HG03354 (cell line): Measurements from ENCODE around the gene SLC12A8.

ENCODE experiments used
- ATAC-seq: cut with Tn5 transposase; IDR thresholded peaks from one replicate; pipeline ENCODE4 v1.9.1; 2021; ENCODE audit warnings: mild to moderate bottlenecking; ENCODE audit not compliant: unreplicated experiment, poor library complexity, severe bottlenecking

The SLC12A8 gene

GRCh38 chr3:125045965-125046364 is 166.6 kb downstream of the SLC12A8 start:
- ATAC-seq, result no peak

GRCh38 chr3:125045194-125045593 is 167.4 kb downstream of the SLC12A8 start:
- no peak for ATAC-seq

- no peak for ATAC-seq
These were observed 168.9 kb downstream of the SLC12A8 start for GRCh38 chr3:125043599-125044151.

- no peak for ATAC-seq
These were observed 169.7 kb downstream of the SLC12A8 start for GRCh38 chr3:125042725-125043406.

- no peak for ATAC-seq
These were observed 173.1 kb downstream of the SLC12A8 start for GRCh38 chr3:125039131-125040100.

- ATAC-seq, result no peak
These were observed 174.9 kb downstream of the SLC12A8 start for GRCh38 chr3:125037498-125038150.

GRCh38 chr3:125035217-125035616 is 177.3 kb downstream of the SLC12A8 start:
- ATAC-seq, result peak; percentile 66

GRCh38 chr3:125033616-125034015 is 178.9 kb downstream of the SLC12A8 start:
- no peak for ATAC-seq

- no peak for ATAC-seq
These were observed 179.4 kb downstream of the SLC12A8 start for GRCh38 chr3:125033135-125033534.

- no peak for ATAC-seq
These were observed 179.9 kb downstream of the SLC12A8 start for GRCh38 chr3:125032683-125033082.
